Stimulated activated CD8-positive, alpha-beta memory T cell treated with anti-CD3 and anti-CD28 coated beads, Interleukin-7, amount 100 ng/mL, for 24 hours (primary cell): ENCODE measurements around the gene NFYA.

Source experiments
- DNase-seq: peaks from one replicate; pipeline ENCODE4 v3.0.0-alpha.2; 2020; ENCODE audit warnings: low read depth

The NFYA gene

GRCh38 chr6:41072836-41073202 lies at the start of gene NFYA:
Gene NFYA (plus strand): TSS chr6:41072974. CDS start chr6:41079090, 6,116 bp downstream.
- no peak for DNase-seq

GRCh38 chr6:41023114-41023513 lies 49.7 kb upstream of the NFYA start:
- DNase-seq: no peak

DNA sequence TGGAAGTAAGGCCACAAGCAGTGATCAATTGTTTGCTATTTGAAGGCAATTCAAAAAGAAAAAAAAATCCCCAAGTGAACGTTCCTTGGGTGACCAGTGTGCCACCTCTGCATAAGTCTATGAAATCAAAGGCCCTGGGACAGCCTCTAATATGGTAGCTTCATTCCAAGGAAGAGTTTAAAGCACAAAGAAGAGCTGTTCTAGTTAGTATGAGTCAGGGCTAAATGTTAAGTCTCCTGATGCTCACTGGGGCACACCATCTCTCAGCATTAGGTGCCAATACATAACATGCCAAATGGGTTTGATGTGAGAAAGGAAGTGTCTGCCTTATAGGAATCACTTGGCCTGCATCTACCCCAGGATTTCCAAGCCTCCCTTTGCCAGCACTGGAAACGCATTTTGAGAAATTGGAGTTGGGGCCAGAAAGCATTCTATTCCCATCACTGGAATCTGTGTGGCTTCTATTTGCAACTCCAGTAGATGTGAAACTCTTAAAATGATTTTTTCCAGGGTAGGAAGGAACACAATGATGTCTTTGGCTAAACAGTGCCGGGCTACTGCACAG lies 46.7 kb upstream of the NFYA start:
- no peak for DNase-seq

DNA sequence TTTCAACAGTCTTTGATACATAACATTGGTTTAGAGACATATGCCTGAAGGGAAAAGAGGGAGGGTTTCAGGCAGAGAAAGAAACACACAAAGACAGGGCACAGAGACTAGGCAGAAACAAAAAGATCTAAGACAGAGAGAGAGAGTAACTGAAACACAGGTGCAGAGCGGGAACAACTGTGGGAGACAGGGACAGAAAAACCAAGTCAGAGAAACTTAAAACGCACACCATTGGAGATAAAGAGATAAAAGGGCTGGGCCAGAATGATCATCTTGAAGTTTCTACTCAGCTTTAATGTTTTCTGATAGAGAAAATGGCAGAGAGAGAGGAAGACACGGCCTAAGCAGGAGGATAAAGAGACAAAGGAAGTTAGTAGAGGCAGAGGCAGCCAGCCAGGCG lies 45.5 kb upstream of the NFYA start:
- DNase-seq: no peak

GRCh38 chr6:41027799-41028560 lies 44.8 kb upstream of the NFYA start:
- DNase-seq: peak; percentile 51

DNA sequence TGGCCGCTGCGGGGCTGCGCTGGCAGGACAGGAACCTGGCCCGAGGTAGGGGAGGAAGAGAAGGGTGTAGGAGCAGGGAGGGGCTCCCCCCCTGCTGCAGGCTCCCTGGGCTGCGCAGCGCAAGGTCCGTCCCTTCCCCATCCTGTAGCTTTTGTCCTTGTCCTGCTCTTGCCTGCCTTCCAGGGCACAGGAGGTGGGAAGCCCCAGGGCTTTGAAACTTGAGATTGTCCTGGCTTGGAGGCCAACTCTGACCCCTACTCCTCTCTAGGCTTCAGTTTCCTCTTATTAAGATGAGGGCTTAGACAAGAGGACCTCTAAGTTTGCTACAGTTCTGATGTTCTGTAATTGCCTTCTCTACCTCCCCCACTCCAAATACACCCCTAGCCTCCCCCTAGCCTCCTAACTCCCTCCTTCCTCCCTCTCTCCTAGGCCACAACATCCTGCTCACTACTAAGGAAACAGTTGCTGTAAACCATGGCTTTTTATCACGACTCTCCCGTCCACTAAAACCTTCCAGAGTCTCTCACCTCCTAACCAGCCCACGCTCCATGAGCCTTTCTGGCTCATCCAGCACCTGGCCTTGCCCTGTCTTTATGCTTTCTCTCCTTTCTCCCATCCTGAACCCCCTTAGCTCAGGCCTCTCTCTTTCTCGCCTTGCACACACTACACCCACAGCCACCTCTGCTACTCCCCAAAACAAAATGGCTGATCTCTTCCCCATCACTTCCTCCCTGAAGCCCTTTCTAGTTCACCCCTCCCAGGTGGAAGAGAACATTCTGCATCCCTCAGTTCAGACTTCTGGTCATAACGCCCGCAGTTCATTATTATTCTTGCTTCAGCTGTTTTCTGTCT lies 44.0 kb upstream of the NFYA start:
- DNase-seq: no peak

DNA sequence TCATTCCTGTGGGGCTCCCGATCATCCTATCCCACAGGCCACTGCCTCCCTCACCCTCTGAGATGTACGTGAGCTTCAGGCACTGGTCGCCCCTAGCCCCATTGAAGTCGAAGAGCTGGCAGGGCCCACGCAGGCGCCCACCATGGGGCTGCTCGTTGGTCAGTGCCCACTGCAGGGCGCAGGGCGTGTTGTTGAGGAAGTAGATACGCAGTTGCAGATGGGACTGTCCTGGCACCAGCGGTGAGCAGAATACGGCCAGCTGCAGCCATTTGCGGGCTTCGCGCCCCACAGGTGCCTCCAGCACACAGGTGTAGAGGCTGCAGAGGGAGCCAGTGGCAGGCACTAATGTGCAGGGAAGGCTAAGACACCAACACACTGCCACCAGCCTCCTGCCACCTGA lies 39.9 kb upstream of the NFYA start:
- no peak for DNase-seq

GRCh38 chr6:41033776-41034175 lies 39.0 kb upstream of the NFYA start:
- DNase-seq: no peak

DNA sequence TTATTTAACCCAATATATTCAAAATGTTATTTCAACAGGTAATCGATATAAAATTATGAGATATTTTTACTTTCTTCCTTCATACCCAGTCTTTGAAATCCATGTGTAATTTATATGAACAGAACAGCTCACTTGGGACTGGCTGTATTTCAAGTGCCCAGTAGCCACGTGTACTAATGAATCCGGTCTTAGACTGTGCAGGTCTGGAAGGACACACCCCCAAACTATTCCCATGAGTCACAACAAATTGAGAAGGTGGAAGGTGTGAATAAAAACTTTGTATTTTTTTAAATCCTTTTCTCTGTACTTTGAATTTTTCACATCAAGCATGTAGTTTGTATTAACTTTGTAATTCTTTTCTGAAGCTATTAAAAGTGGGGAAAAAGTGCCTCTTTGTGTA lies 36.6 kb upstream of the NFYA start:
- no peak for DNase-seq

DNA sequence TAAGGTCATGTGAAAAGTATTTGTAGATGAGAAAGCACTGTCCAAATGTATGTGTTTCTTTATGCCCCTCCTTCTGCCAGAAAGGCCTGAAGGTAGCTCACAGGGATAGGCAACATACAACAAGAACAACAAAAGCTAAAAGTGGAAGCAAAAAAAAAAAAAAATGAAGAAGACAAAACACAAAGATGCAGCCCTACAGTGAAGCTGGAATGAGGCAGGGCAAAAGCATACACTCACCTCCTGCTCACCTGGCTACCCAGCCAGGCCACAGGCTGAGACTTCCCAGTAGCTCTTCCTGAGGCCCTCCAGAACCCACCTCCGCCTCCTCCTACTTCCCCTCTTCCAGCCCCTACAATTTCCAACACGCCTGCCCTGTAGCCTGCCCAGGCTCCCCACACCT lies 36.2 kb upstream of the NFYA start:
- DNase-seq: no peak

DNA sequence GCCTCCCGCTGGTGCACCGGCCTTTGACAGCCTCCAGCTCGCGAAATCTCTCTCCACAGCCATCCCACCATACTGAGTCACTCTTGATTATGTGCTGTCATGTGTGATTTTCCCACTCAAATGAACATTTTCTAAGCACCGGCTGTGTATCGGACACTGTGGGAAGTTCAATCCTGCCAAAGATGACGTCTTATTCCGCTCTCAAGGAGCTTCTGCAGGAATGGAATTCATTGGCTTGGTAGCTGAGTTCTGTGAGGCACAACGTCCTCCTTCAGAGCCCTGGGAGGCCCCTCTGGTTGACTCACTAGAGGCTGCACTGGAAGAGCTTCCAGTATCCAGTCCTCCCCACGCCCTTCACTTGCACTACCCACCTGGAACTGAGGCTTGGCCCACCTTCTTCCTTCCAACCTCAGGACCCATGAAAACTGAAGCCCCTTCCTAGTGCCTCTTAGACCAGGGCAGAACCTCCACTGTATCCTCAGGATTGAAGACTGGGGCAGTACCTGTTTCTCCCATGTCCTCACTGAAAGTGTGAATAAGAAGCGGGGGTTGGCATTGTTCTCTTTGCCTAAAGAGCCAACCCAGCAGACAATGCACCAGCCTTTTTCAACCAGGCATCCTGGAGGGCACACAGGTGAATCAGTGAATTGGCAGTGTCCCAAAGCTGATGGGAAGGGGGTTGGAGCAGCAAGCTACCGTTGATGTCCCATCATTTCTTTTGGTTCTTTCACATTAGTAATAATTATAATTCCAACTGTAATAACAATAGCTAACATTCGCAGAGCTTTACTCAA lies 35.5 kb upstream of the NFYA start:
- no peak for DNase-seq

DNA sequence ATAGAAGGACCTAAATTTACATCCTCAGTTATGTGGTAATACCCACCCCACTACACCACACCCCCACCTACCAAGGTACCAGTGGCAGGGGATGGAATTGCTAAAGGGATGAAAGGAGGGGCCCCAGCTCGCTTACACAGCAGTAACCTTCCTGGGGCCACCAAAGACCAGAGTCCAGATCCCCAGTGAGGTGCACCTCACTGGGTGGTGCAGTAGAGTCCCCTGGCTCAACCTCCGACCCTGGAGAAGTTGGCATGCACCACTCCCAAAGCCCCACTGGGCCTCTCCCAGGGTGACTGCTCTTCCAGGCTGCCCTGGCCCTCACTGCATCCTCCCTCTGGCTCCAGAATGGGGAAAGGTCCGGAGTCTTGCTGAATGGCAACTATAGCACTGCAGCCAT lies 34.6 kb upstream of the NFYA start:
- DNase-seq: no peak

DNA sequence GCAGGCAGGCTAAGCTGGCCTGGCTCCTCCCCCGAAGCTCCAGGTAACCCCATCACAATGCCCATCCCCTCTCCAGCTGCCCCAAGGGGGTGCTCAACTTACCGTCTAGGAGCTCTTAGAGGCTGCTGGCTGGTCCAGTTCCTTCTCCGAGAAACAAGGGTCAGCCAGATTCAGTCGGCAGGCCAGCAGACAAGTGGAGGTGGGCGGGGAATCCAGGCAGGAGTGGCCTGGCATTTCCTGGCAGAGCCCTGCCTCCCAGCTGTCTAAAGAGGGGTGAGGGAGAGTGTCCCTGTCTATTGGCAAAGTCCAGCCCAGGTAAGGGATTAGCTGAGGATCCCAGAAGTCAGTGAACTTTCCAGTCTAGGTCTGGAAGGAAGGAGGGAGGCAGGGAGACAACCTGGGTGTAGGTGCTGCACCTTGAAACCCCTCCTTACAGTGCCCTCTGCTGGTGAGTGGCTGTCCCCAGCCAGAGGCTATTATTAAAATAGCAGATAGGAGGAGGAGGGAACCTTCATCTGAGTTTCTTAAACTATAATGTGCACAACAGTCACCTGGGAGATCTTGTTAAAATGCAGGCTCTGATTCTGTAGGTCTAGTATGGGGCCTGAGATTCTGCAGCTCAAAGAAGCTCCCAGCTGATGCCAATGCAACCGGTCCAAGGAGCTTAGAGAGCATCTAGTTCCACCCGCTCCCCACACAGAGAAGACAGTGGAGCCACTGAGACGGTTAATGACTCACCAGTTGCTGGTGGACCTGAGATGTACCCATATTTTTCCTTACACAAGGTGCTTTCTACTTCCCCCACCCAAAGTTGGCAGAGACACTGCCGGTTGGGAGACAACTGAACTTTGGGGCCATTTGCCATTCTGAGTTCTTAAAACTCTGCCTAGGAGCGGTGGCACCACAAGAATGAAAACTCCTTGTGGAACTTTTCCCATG lies 33.4 kb upstream of the NFYA start, which contains the start of gene UNC5CL:
TSS of gene UNC5CL (minus strand) at position 162 of the 939 bp plus-strand sequence. CDS start 4,147 bp downstream, outside the sequence.
- peak; percentile 11 for DNase-seq

DNA sequence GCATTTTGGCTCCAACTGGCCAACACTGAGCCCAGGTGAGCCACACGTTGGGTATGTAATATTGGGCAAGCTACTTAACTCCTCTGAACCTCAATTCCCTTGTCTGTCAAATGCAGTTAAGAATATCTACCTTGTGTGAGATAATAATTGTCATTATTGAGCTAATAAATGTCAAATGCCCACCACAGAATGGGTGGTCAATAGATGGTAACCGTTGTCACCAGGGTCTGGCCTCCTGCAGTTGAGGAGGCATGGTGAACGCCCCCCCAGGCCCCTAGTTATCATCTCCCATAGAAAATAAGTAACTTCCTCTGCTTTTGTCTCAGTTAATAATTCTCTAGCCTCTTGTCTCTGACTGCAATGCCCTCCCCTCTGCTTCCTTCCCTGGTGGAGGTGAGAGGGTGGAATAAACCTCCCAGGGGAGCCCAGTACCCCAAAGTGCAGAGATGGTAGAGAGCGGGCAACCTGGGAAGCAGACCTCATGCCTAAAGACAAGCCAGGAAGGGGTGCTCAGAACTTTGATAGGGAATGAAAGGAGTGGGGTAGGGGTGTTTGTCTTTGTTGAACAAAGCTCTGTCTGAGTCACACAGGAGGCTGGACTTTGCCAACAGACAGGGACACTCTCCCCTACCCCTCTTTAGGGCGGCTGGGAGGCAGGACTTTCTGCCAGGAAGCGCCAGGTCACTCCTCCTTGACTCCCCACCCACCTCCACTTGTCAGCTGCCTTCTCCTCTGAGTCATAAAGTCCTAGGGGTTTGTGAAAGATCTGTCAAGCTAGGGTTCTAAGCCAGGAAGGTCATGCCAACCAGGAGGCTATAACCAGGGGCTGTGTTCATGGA lies 32.5 kb upstream of the NFYA start:
- DNase-seq: no peak

DNA sequence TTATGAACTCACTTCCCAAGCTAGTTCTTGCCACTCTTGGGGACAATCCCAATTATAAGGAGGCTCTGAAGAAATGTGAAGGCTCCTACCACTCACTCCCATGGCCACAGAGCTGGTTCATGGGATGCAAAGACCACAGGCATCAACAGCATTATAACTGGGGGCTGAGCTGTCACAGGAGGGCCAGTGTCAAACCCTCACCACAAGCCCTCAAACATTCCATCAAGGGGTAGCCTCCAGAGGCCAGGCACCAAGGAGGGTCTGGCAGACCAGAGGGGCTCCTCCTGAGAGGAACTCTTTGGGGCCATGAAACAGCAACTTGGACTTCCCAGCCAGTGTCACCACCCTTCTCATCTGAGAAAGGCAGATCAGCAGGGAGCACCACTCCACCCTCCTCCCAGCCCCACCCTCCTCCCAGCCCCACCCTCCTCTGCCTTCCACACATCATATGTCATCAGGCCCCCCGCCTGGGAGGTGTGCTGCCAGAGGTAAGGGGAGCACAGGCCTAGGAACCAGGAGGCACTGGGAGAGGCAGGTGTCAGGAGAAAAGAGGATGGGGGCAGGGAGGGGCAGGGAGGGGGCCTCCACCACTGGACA lies 31.7 kb upstream of the NFYA start:
- DNase-seq: no peak

DNA sequence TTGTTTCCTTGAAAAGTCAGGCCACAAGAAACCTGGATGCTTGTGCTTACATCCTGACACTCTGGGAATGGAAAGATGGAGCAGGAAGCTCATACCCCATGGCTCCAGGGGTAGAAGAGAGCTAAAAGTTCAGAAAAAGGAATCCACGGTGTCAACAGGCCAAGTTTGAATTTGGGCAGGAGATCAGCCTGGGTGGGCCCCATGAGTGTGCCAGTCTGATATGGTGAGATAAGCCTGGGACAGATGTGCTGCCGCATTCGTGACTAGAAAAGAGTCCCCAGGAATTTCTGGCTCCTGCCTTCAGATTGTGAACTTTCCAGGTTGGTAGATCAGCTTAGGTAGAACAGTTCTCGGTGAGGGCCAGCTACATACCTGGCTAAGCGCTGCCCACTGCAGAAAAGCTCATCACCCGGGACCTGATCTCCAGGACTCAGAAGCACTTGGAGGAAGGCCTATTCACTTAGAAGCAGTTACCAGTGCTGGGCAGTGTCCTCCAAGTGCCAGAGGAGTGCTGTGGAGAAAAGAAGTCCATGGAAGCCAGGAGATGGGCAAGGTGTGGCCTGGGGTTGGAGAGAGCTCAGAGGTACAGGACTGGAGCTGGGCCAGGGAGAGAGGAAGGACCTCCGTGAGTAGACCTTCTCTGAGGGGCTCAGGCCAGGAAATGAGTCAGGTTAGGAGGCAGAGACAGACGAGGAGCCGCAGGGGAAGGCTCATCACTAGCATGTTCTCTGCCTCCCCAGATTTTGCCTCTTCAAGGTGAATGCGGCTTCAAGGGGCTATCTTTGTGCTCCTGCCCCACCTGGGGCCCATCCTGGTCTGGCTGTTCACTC lies 30.3 kb upstream of the NFYA start, which contains the start of gene TSPO2:
TSS of gene TSPO2 (plus strand) at position 242 of the 830 bp plus-strand sequence. CDS start at position 761, 519 bp downstream.
- DNase-seq: no peak

- no peak for DNase-seq
Measured at GRCh38 chr6:41043151-41043550, 29.6 kb upstream of the NFYA start.

DNA sequence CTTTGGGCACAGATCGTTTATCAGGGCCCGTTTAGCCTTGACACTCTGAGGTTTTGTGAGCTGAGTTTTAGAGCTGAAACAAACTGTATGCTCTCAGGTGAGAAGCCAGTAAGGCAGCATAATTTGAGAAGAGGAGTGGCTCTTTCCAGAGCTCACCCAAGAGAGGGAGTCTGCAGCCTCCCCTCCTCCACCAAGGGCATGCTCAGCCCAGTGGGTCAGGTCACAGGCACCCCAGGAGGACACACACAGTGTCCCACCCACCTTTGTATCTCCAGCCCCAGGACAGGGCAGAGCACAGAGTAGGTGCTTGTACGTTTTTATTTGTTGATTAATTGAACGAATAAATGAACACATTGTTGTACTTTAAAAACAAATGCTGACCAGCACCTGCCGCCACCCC lies 27.1 kb upstream of the NFYA start:
- no peak for DNase-seq

DNA sequence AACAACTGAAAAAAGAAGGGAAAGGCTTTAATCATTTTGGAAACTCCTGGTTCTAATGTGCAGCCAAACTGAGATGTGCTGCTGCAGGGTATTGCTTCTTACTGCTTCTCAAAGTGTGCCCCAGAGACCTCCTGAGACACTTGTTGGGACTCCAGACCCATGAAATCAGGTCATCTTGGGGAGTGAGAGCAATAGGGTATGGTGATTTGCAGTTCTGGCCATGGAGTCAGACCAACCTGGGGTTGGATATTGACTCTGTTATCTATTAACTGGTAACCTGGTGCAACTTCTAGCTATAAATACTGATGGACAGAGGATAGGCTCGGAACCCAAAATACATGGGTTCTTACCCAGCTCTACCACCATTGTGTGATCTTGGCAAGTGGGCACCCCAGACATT lies 26.7 kb upstream of the NFYA start:
- DNase-seq: no peak
